GM19025 (cell line): Measurements from ENCODE around the gene TPGS1.

Experiments used
- ATAC-seq: cut with Tn5 transposase; IDR thresholded peaks from one replicate; pipeline ENCODE4 v1.9.1; 2021; ENCODE audit warnings: mild to moderate bottlenecking, low read depth, moderate library complexity; ENCODE audit not compliant: unreplicated experiment

Gene TPGS1

DNA sequence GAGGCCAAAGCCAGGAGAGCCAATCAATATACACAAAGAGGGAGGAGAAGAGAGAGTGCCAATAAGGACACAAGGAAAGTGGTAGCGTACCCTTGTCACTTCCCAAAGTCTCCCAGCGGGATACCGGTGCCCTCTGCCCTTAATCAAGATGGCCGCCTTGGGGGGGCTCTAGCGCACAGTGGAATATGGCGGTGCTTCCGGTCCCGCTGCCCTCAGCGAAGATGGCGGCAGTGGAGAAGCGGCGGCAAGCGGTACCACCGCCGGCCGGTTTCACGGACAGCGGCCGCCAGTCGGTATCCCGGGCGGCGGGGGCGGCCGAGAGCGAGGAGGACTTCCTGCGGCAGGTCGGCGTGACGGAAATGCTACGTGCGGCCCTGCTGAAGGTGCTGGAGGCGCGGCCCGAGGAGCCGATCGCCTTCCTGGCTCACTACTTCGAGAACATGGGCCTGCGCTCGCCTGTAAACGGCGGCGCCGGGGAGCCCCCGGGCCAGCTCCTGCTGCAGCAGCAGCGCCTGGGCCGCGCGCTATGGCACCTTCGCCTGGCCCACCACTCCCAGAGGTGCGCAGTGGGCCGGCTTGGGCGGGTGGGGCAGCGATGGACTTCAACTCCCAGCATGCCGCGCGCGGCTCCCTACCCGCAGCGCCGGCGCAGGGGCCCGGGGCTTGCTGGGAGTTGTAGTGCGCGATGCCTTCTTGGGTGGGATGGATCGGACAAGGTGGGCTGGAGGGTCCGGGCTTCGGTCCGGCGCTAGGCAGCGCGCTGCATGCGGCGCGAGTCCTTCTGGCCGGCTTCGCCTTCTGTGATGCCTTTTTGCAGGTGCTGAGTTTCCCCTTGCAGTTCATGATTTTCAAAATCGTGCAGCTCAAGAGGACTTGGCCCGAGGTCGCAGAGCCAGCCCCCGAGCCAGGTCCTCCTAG lies at the start of gene TPGS1:
TPGS1 (plus strand) TSS at position 212 of the 918 bp plus-strand sequence; CDS start at position 222, 10 bp downstream.
- ATAC-seq = peak; percentile 48

DNA sequence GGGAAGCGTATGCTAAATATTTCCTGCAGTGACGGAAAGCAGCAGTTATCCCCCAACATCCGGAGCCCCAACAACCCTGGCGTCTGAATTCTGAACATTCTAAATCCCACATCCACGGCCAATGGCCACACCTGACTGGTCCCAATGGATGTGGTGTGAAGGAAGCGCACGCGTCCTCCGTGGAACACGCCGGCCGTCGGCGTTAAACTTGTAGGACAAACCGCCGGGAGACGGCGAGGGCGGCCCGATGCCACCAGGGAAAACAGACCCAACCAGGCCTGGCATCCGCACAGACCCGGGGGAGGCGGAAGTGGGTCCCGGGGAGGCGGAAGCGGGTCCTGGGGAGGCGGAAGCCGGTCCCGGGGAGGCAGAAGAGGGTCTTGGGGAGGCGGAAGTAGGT lies 49.7 kb upstream of the TPGS1 start:
- no peak for ATAC-seq

DNA sequence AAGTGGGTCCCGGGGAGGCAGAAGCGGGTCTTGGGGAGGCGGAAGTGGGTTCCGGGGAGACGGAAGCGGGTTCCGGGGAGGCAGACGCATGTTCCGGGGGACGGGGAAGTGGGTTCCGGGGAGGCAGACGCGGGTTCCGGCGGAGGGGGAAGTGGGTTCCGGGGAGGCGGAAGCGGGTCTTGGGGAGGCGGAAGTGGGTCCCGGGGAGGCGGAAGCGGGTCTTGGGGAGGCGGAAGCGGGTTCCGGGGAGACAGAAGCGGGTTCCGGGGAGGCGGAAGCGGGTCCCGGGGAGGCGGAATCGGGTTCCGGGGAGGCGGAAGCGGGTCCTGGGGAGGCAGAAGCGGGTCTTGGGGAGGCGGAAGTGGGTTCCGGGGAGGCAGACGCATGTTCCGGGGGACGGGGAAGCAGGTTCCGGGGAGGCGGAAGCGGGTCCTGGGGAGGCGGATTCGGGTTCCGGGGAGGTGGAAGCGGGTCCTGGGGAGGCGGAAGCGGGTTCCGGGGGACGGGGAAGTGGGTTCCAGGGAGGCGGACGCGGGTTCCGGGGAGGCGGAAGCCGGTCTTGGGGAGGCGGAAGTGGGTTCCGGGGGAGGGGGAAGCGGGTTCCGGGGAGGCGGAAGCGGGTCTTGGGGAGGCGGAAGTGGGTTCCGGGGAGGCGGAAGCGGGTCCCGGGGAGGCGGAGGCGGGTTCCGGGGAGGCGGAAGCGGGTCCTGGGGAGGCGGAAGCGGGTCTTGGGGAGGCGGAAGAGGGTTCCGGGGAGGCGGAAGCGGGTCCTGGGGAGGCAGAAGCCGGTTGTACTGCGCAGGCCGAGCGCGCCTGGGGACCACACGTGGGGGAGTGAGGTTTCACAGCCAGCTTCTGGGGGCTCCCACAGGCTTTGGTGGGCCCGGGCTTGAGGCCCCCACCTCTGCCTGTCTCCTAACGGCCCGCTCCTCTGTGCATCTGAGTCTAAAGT lies 48.9 kb upstream of the TPGS1 start:
- no peak for ATAC-seq

- ATAC-seq = no peak
Observed at GRCh38 chr19:459724-460511, 47.4 kb upstream of the TPGS1 start.

DNA sequence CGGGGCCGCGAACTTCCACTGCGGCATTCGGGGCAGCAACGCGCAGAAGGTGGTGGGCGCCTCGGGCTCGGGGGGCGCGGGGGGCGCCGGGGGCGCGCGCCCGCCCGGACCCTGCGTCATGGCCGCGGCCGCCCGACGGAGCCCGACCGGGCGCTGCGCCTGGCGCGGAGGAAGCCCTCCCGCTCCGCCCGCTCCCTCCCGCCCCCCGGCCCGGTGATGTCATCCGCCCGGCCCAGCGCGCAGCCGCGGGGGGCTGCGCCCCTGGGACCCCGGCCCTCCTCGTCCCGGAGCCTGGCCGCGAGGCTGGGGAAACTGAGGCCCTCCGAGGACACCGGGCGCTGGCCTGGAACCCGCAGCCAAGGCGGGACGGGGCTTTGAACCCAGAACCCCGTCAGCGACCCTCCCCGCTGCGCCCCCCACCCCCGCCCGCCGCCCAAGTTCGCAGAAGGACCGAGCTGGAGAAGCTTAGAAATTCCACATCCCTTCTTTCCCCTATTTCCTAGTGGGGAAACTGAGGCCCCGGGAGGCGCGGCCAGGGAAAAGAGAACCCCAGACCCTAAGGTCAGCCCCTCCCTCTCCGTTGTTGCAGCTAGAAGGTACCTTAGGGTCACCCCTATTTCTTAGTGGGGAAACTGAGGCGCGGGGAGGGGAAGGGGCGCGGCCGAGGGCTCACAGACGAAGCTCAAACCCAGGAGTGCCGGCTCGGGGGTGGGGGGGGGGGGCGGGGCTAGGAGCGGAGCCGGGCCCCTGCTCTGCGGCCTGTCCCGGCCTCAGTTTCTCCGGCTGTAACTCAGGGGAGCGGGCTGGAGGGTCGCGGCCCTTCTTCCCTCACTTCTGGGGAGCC lies 46.2 kb upstream of the TPGS1 start, which contains the start of gene SHC2:
SHC2 (minus strand) TSS at position 157 of the 844 bp plus-strand sequence; CDS start at position 120, 37 bp downstream.
- no peak for ATAC-seq

- no peak for ATAC-seq
Observed at GRCh38 chr19:461721-462551, 45.4 kb upstream of the TPGS1 start.

DNA sequence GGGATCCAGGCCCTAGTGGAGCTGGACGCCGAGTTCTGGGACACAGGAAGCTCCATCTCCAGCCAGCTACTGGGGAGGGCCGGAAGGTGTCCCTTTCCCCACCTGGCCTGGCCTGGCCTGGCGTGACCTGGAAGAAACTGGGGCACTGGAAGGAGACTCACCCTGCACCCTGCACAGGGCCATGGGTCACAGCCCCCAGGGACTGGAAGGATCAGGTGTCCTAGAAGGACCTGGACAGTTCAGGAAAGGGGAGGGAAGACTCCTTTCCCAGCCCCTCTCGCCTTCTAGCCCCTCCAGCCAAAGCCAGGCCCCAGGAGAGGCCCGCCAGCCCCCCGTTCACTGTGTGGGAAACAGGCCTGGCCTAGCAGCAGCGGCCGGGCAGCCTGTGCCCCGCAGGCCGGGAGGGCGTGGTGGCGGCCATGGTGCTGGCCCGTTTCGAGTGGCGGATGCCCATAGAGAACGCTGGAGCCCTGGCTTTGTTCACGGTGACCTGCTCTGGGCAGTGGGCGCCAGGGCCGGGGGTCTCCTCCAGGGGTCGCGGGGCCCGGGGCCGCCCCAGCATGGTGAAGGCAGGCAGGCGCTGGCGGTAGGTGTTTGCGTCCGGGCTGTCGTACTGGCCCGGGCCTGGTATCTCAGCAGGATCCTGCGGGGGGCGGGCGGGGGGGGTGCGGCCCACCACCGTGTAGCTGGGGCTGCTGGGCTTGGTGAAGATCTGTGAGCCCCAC lies 43.7 kb upstream of the TPGS1 start:
- no peak for ATAC-seq

DNA sequence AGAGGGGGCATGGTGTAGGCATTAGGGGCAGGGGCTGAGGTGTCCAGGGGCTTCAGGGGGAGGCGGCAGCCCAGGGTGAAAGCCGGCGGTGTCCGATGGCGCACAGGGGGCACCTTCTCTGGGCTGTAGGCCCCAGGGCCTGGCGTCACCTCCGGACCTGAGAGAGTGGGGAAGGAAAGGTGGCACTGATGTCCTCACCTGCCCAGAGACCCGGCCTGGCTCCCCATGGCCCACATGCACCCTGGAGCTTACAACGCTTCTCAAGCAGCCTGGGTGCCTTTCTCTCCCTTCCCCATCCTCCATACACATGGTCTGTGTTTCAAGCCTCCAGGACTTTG lies 43.1 kb upstream of the TPGS1 start:
- no peak for ATAC-seq

GRCh38 chr19:465056-465816 lies 42.1 kb upstream of the TPGS1 start:
- ATAC-seq = no peak

- ATAC-seq = no peak
Observed at GRCh38 chr19:467554-467953, 39.7 kb upstream of the TPGS1 start.

GRCh38 chr19:468587-469256 lies 38.6 kb upstream of the TPGS1 start:
- ATAC-seq = no peak

DNA sequence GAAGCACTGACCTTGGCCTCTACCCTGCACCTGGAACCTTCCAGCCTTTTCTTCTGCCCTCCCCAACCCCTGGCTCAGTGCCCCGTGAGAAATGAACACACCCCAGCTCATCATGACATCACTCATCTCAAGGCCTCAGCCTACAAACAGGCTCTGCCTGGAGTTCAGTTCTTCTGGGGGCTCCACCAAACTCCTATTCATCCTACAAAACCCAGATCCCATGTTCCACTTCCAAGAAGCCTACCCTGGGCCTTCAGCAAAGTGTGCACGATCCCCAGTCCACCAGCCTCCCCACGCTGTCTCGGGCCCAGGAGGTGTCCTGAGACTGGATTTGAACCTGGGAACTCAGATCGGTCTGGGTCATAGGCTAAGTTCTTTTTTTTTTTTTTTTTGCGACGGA lies 37.5 kb upstream of the TPGS1 start:
- no peak for ATAC-seq

GRCh38 chr19:470701-471100 lies 36.6 kb upstream of the TPGS1 start:
- no peak for ATAC-seq

GRCh38 chr19:472005-472858 lies 35.1 kb upstream of the TPGS1 start:
- no peak for ATAC-seq

DNA sequence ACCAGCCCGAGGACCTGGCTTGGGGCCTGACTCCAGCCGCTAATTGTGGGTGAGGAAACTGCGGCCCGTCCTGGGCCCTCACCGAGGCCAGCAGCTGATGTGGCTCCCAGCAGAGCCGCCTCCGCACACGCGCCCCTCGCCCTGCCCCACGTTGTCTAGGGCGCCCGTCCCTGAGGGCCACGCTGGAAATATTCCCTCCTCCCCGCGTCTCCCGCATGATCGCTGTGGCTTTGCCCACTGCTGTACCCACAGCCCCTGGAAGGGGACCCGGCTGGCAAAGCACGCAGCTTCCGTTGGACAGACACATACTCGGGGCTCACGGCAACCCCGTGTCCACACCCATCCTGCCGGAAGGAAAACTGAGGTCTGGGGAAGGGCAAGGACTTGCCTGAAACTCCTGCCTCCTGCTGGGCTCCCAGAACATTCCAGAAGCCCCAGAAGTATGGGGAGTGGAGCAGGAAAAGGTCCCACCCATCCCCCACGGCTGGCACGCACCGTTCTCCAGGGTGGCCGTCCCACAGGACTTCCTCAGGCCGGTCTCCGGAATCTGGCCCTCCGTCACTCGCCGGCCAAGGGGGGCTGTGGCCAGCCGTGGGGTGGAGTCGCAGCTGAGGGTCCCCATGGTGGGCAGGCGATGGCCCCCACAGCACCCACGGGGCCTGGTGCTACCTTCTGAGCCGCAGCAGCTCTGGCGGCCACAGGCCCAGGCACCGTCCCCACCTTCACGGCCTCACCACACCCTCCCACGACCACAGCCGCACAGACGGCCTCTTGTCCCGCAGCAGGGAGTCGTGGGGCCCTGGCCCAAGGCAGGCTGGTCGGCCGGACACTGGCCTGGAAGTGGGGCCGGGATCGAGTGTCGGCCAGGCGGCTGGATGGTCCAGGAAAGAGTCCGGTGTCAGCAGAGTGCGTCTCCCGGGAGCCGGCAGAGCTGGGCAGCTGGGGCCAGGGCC lies 32.9 kb upstream of the TPGS1 start:
- no peak for ATAC-seq
